Left renal cortex interstitium (tissue), 4 donors: ENCODE results near the gene STARD3NL. TPM values are rescaled to one million over a fixed set of nuclear protein-coding genes. Genes with fewer than 3 reads are reported as not detected.
"Not testable (repeated sequence)": the region's sequence is repeated elsewhere in the genome, so short reads cannot be mapped to it uniquely, and the experiment has no call there.

Experiments
- DNase-seq, 4 donors: peaks; one replicate each; pipeline ENCODE4 v3.0.0-alpha.2; 2013; ENCODE audit warnings: low read depth in 4 of 4, low spot score in 2 of 4, missing footprints in 1 of 4
- polyA plus RNA-seq, 4 donors: library from polyadenylated mRNA; unstranded; fragments of 120-200 nt; gene quantifications; one replicate each; pipeline ENCODE4 v1.2.1, GENCODE V29; 2013; ENCODE audit not compliant: insufficient read length in 4 of 4

STARD3NL gene
- polyA plus RNA-seq, 4 donors = 61.1 to 72.7 (median 66.5) TPM

GRCh38 chr7:38262026-38262425 lies 84.0 kb downstream of the STARD3NL start:
- not testable (repeated sequence) for DNase-seq

GRCh38 chr7:38262545-38262944 lies 84.5 kb downstream of the STARD3NL start:
- no peak for DNase-seq

- DNase-seq = not testable (repeated sequence)
Measured at GRCh38 chr7:38263274-38263673, 85.2 kb downstream of the STARD3NL start.

- not testable (repeated sequence) for DNase-seq
Measured at GRCh38 chr7:38264602-38265001, 86.6 kb downstream of the STARD3NL start.

GRCh38 chr7:38265958-38266357 lies 87.9 kb downstream of the STARD3NL start:
- DNase-seq = not testable (repeated sequence)

- DNase-seq = not testable (repeated sequence)
Measured at GRCh38 chr7:38269704-38270346, 91.8 kb downstream of the STARD3NL start.

GRCh38 chr7:38270405-38270804 lies 92.4 kb downstream of the STARD3NL start:
- DNase-seq = not testable (repeated sequence)

- DNase-seq = no peak
Measured at GRCh38 chr7:38273286-38273995, 95.4 kb downstream of the STARD3NL start, which contains the start of gene TARP. Gene TARP, minus strand, starts transcription at chr7:38273636.

GRCh38 chr7:38274486-38274885 lies 96.4 kb downstream of the STARD3NL start:
- no peak for DNase-seq

- no peak for DNase-seq
Measured at GRCh38 chr7:38274927-38275620, 97.0 kb downstream of the STARD3NL start.

- DNase-seq = no peak
Measured at GRCh38 chr7:38276096-38276877, 98.2 kb downstream of the STARD3NL start.

GRCh38 chr7:38280000-38280399 lies 102.0 kb downstream of the STARD3NL start:
- no peak for DNase-seq
